Measurements from ENCODE around the gene CTNNA2. TPM values are rescaled to one million over a fixed set of nuclear protein-coding genes. Genes with fewer than 3 reads are reported as not detected.

Gene CTNNA2
- total and polyA plus RNA-seq, 2 of the 8 experiments (the other 6 are each of a cell fraction or from before 2014, with no cell fraction given), result 3.9 to 9.0 TPM

DNA sequence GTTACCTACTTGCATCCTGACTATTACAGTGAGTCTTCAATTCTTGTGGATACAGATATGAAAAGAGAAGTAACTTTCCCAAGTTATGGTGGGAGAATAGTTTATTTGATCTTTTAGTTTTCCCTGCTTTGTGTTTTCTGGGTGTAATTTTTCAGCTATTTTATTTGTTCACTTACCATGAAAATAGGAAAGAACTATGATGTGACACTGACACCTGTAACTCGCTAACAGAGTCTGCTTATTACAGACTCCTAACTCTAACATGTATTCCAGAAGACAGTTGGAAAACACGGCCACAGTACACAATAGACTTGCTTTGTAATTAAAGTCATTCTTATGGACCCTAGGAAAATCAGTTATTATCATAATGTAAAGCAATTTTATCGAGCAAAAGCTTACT lies 468.5 kb downstream of the CTNNA2 start:
- H4K8ac ChIP-seq (ENCODE audit: extremely low read depth, insufficient read depth, low read length), result no peak overlapping the region
- 91% methylated on average over 3 of the region's 3 CpGs; no CpG with 5 or more reads in 1 of the 2 experiments for WGBS, 2 experiments (ENCODE audit: extremely low coverage in 1 of 2, insufficient coverage in 1 of 2, insufficient read length in 1 of 2, insufficient replicate concordance in 2 of 2, low coverage in 1 of 2, low lambda C conversion rate in 2 of 2, missing lambda C conversion rate in 1 of 2)
- no peaks in the 10 kb centered on the region for H3K79me1 ChIP-seq (ENCODE audit: low read depth, low read length)
- H3K9me3 ChIP-seq (ENCODE audit: insufficient read depth in 2 of 2, low read depth in 1 of 2, low read length in 1 of 2), result no peaks in the 10 kb centered on the region
- H2AFZ ChIP-seq (ENCODE audit: low read length), result no peak overlapping the region
- no peak overlapping the region for H3K4me3 ChIP-seq (ENCODE audit: extremely low read depth in 1 of 4, insufficient read depth in 2 of 4, low read depth in 3 of 4, low read length in 4 of 4)
- no peak overlapping the region for H2BK120ac ChIP-seq (replicated peaks; ENCODE audit: low read depth, low read length)
- no peak overlapping the region for H2BK15ac ChIP-seq (ENCODE audit: low read length)
- H3K4ac ChIP-seq (replicated peaks; ENCODE audit: insufficient read length, low read depth, low read length), result no peak overlapping the region
- no peaks in the 10 kb centered on the region for H4K20me1 ChIP-seq (replicated peaks in 1 of 2; ENCODE audit: control insufficient read depth in 1 of 2, insufficient read depth in 2 of 2, low read length in 2 of 2)
- H3K9ac ChIP-seq (replicated peaks in 1 of 4; ENCODE audit: extremely low read depth in 1 of 4, low read depth in 3 of 4, low read length in 3 of 4), result no peak overlapping the region
- no peaks in the 10 kb centered on the region for H3K36me3 ChIP-seq (ENCODE audit: control insufficient read depth in 2 of 4, insufficient read depth in 4 of 4, low read length in 3 of 4)
- H3K4me1 ChIP-seq (replicated peaks in 1 of 4; ENCODE audit: control insufficient read depth in 3 of 4, insufficient read depth in 4 of 4, low read length in 3 of 4), result peaks cover 0 to 18% (median 6%) of the 10 kb centered on the region in 4 experiments; a peak in 4 of 7 replicates
- ChIA-PET CTCF (ENCODE audit: partially characterized antibody) (interaction anchor here (1.0 to 1.2 kb wide), 6 partner anchors 9 to 47 kb away, joined by 3 to 7 read pairs (median 3); no protein-coding TSS in a partner anchor), POLR2A (ENCODE audit: partially characterized antibody) (no interaction called here)
- H3K79me2 ChIP-seq (ENCODE audit: control insufficient read depth in 1 of 2, insufficient read depth in 2 of 2, low read length in 2 of 2), result no peaks in the 10 kb centered on the region
- no peak overlapping the region for H4K5ac ChIP-seq (ENCODE audit: insufficient read length, low read depth, low read length)
- no peak overlapping the region for H3K27ac ChIP-seq (ENCODE audit: low read depth, low read length)
- H3K27me3 ChIP-seq (replicated peaks in 1 of 4; ENCODE audit: control insufficient read depth in 3 of 4, extremely low read depth in 1 of 4, insufficient read depth in 3 of 4, low read length in 3 of 4), result no peaks in the 10 kb centered on the region
- DNase-seq (ENCODE audit: low read depth in 1 of 2, low spot score in 2 of 2) (no peak), FAIRE-seq (no peak)
- H3K18ac ChIP-seq (ENCODE audit: extremely low read depth, low read length), result no peak overlapping the region
- H2BK5ac ChIP-seq (ENCODE audit: low read depth, low read length), result no peak overlapping the region
- H2BK20ac ChIP-seq (ENCODE audit: low read length), result no peak overlapping the region
- no peak overlapping the region for H3K4me2 ChIP-seq (ENCODE audit: insufficient read depth in 1 of 2, low read depth in 2 of 2, low read length in 2 of 2)
- H3K14ac ChIP-seq (ENCODE audit: insufficient read length), result no peak overlapping the region
- H2BK12ac ChIP-seq (ENCODE audit: low read depth, low read length), result no peak overlapping the region
- H3K23me2 ChIP-seq (ENCODE audit: low read depth, low read length), result no peaks in the 10 kb centered on the region
- H4K91ac ChIP-seq (replicated peaks; ENCODE audit: insufficient read length, low read length), result no peak overlapping the region
- no peak overlapping the region for H2AK5ac ChIP-seq (ENCODE audit: low read depth, low read length)
- H3K23ac ChIP-seq (ENCODE audit: insufficient read length), result no peak overlapping the region
- no peak overlapping the region for H3K56ac ChIP-seq (replicated peaks; ENCODE audit: insufficient read length, low read depth, low read length)
- TF ChIP-seq, protein P1, sequence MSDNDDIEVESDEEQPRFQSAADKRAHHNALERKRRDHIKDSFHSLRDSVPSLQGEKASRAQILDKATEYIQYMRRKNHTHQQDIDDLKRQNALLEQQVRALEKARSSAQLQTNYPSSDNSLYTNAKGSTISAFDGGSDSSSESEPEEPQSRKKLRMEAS (IDR thresholded peaks at IDR 0.05), result no peak
- no peak for TF ChIP-seq ASH2L (IDR thresholded peaks at IDR 0.05; ENCODE audit: low read length)
- no peak for TF ChIP-seq SIRT6 (IDR thresholded peaks at IDR 0.05; ENCODE audit: low read length)
- TF ChIP-seq GABPA (IDR thresholded peaks at IDR 0.05; ENCODE audit: borderline replicate concordance, insufficient read depth, low read length), result no peak
- TF ChIP-seq, protein P2, sequence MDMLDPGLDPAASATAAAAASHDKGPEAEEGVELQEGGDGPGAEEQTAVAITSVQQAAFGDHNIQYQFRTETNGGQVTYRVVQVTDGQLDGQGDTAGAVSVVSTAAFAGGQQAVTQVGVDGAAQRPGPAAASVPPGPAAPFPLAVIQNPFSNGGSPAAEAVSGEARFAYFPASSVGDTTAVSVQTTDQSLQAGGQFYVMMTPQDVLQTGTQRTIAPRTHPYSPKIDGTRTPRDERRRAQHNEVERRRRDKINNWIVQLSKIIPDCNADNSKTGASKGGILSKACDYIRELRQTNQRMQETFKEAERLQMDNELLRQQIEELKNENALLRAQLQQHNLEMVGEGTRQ (IDR thresholded peaks at IDR 0.05; ENCODE audit: low read length), result no peak
- no peak for TF ChIP-seq SAP30 (IDR thresholded peaks at IDR 0.05; ENCODE audit: insufficient read depth, insufficient replicate concordance, low read length)
- TF ChIP-seq CHD2 (IDR thresholded peaks at IDR 0.05; ENCODE audit: low read length), result no peak

Data from H1 (cell line).